H9 (cell line): Measurements from ENCODE around the gene CACNA2D3. TPM values are rescaled to one million over a fixed set of nuclear protein-coding genes. Genes with fewer than 3 reads are reported as not detected.

Source experiments
- DNase-seq: peaks from one replicate; pipeline ENCODE4 v3.0.0-alpha.2; 2017
- H2AFZ ChIP-seq: one replicate; pipeline ENCODE4 v1.6.1; 2013; ENCODE audit warnings: mild to moderate bottlenecking, low read length, control low read depth, moderate library complexity
- H2AK5ac ChIP-seq: 2 replicates; pipeline ENCODE4 v1.6.1; 2013; ENCODE audit warnings: low read length, control low read depth, mixed read lengths; ENCODE audit not compliant: insufficient read length
- H2BK120ac ChIP-seq: one replicate; pipeline ENCODE4 v1.6.1; 2013; ENCODE audit warnings: low read depth, mild to moderate bottlenecking, low read length, control low read depth, inconsistent platforms; ENCODE audit not compliant: poor library complexity, severe bottlenecking
- H2BK12ac ChIP-seq: 2 replicates; pipeline ENCODE4 v1.6.1; 2013; ENCODE audit warnings: low read length, control low read depth, mixed read lengths, low read depth; ENCODE audit not compliant: insufficient read length
- H2BK15ac ChIP-seq: 2 replicates; pipeline ENCODE4 v1.6.1; 2013; ENCODE audit warnings: low read depth, low read length, control low read depth
- H2BK20ac ChIP-seq: one replicate; pipeline ENCODE4 v1.6.1; 2013; ENCODE audit warnings: low read depth, mild to moderate bottlenecking, low read length, control low read depth, inconsistent platforms; ENCODE audit not compliant: poor library complexity, severe bottlenecking
- H2BK5ac ChIP-seq: 2 replicates; pipeline ENCODE4 v1.6.1; 2013; ENCODE audit warnings: low read length, control low read depth, mixed read lengths; ENCODE audit not compliant: insufficient read length
- H3K14ac ChIP-seq: 2 replicates; pipeline ENCODE4 v1.6.1; 2013; ENCODE audit warnings: low read length, control low read depth; ENCODE audit not compliant: insufficient read depth
- H3K18ac ChIP-seq: 2 replicates; pipeline ENCODE4 v1.6.1; 2013; ENCODE audit warnings: low read depth, mild to moderate bottlenecking, mixed read lengths, low read length, control low read depth; ENCODE audit not compliant: insufficient read length
- H3K23ac ChIP-seq: 2 replicates; pipeline ENCODE4 v1.6.1; 2013; ENCODE audit warnings: low read length, control low read depth, mixed read lengths, low read depth; ENCODE audit not compliant: insufficient read length
- H3K23me2 ChIP-seq: 2 replicates; pipeline ENCODE4 v1.6.1; 2013; ENCODE audit warnings: low read depth, mild to moderate bottlenecking, mixed read lengths, low read length, control low read depth; ENCODE audit not compliant: insufficient read length, poor library complexity, severe bottlenecking
- H3K27ac ChIP-seq: 2 replicates; pipeline ENCODE4 v1.5.1; 2013; ENCODE audit warnings: low read length, control low read depth, mixed read lengths, low read depth; ENCODE audit not compliant: insufficient read length
- H3K27me3 ChIP-seq: 2 replicates; pipeline ENCODE4 v1.6.1; 2013; ENCODE audit warnings: low read length, control low read depth, inconsistent platforms; ENCODE audit not compliant: insufficient read depth
- H3K4ac ChIP-seq: 2 replicates; pipeline ENCODE4 v1.6.1; 2013; ENCODE audit warnings: low read depth, mild to moderate bottlenecking, control low read depth, inconsistent platforms, low read length, moderate library complexity
- H3K4me1 ChIP-seq: 2 replicates; pipeline ENCODE4 v1.6.1; 2013; ENCODE audit warnings: low read length, control low read depth, inconsistent platforms; ENCODE audit not compliant: insufficient read depth
- H3K4me2 ChIP-seq: 2 replicates; pipeline ENCODE4 v1.6.1; 2013; ENCODE audit warnings: low read length, control low read depth, mixed read lengths; ENCODE audit not compliant: insufficient read length, insufficient read depth
- H3K56ac ChIP-seq: 2 replicates; pipeline ENCODE4 v1.6.1; 2013; ENCODE audit warnings: low read depth, mild to moderate bottlenecking, mixed read lengths, low read length, control low read depth; ENCODE audit not compliant: insufficient read length
- H3K79me1 ChIP-seq: 2 replicates; pipeline ENCODE4 v1.6.1; 2013; ENCODE audit warnings: low read depth, mild to moderate bottlenecking, moderate library complexity, low read length, control low read depth, inconsistent platforms; ENCODE audit not compliant: insufficient read depth, poor library complexity, severe bottlenecking
- H3K79me2 ChIP-seq: 2 replicates; pipeline ENCODE4 v1.6.1; 2013; ENCODE audit warnings: low read length, control low read depth, inconsistent platforms; ENCODE audit not compliant: insufficient read depth
- H3K9ac ChIP-seq: 2 replicates; pipeline ENCODE4 v1.6.1; 2013; ENCODE audit warnings: low read length, control low read depth, mixed read lengths; ENCODE audit not compliant: insufficient read length; ENCODE audit errors: extremely low read depth
- H3K9me3 ChIP-seq: one replicate; pipeline ENCODE4 v1.6.1; 2013; ENCODE audit warnings: low read depth, low read length, inconsistent platforms; ENCODE audit not compliant: control insufficient read depth
- H3T11ph ChIP-seq: one replicate; pipeline ENCODE4 v1.6.1; 2013; ENCODE audit warnings: mild to moderate bottlenecking, low read length, control low read depth, inconsistent platforms
- H4K20me1 ChIP-seq: one replicate; pipeline ENCODE4 v1.6.1; 2013; ENCODE audit not compliant: control insufficient read depth, insufficient read length, insufficient read depth
- H4K5ac ChIP-seq: 2 replicates; pipeline ENCODE4 v1.6.1; 2013; ENCODE audit warnings: low read depth, mild to moderate bottlenecking, mixed read lengths, low read length, control low read depth; ENCODE audit not compliant: insufficient read length
- H4K8ac ChIP-seq: replicated peaks from 2 replicates; pipeline ENCODE4 v1.6.1; 2013; ENCODE audit warnings: low read length, control low read depth, mixed read lengths, low read depth; ENCODE audit not compliant: insufficient read length
- H4K91ac ChIP-seq: 2 replicates; pipeline ENCODE4 v1.6.1; 2013; ENCODE audit warnings: low read depth, mild to moderate bottlenecking, moderate library complexity, mixed read lengths, low read length, control low read depth; ENCODE audit not compliant: insufficient read length
- H3K27ac Mint-ChIP-seq, 3 experiments: 2 replicates in 2 of 3; 3 replicates in 1 of 3; pipeline ENCODE4 v1.8.0; 2020 to 2021; ENCODE audit warnings: mixed read lengths in 3 of 3, mild to moderate bottlenecking in 1 of 3, moderate library complexity in 1 of 3
- H3K27me3 Mint-ChIP-seq: 2 replicates; pipeline ENCODE4 v1.8.0; 2021; ENCODE audit warnings: low read depth, mild to moderate bottlenecking, moderate library complexity, mixed read lengths
- H3K36me3 Mint-ChIP-seq, 3 experiments: 2 replicates in 2 of 3; 3 replicates in 1 of 3; pipeline ENCODE4 v1.8.0; 2020 to 2021; ENCODE audit warnings: low read depth in 3 of 3, mixed read lengths in 3 of 3; ENCODE audit not compliant: insufficient read depth in 1 of 3
- H3K4me1 Mint-ChIP-seq, 2 experiments: 2 replicates each; pipeline ENCODE4 v1.8.0; 2020; ENCODE audit warnings: mixed read lengths in 2 of 2
- H3K4me3 Mint-ChIP-seq, 2 experiments: 2 replicates in 1 of 2; 3 replicates in 1 of 2; pipeline ENCODE4 v1.8.0; 2020 to 2021; ENCODE audit warnings: mild to moderate bottlenecking in 2 of 2, mixed read lengths in 2 of 2, moderate library complexity in 1 of 2
- H3K9me3 Mint-ChIP-seq, 2 experiments: 2 replicates in 1 of 2; 3 replicates in 1 of 2; pipeline ENCODE4 v1.8.0; 2020; ENCODE audit warnings: mild to moderate bottlenecking in 2 of 2, mixed read lengths in 2 of 2, moderate library complexity in 1 of 2
- WGBS: extraction: QIAGEN DNeasy Blood & Tissue Kit; methylation state at CpG from one replicate; pipeline ENCODE4 v1.1.7; 2013; ENCODE audit warnings: missing lambda C conversion rate, low lambda C conversion rate, mixed read lengths; ENCODE audit not compliant: insufficient read length; ENCODE audit errors: extremely low coverage; 5-methylcytosine and 5-hydroxymethylcytosine counted together
- total RNA-seq: library from RNA; stranded (reverse); gene quantifications from 2 replicates; pipeline ENCODE4 v1.2.1, GENCODE V29; 2021
- TF ChIP-seq, protein P1 (sequence below): fragments of 200-600 bp; sonication (generic); conservative IDR thresholded peaks from 3 replicates; pipeline ENCODE4 v1.8.0; 2021; ENCODE audit warnings: antibody characterized with exemption, mild to moderate bottlenecking

CACNA2D3 gene
- total RNA-seq, 1 experiment from 2014 or later: 3.2 TPM

DNA sequence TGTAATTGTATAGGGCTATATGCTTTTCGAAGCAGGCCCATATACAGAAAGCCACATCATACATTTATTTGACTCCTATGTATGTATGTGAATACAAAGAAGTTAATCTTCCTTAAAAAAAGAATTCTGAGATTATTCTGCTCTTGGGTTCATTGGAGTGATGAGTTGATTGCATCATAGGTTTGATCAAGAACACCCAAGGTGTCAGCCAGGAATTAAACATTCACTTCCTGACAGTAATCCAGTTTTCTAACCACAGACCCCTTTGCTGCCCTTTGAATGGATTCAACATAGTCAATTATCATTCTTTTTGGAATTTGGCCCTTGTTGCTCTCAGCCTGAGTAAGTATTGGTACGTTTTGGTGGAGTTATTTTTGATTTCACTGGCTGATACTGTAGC lies 225.6 kb downstream of the CACNA2D3 start:
- Histone ChIP-seq H2BK20ac (no peak overlapping the region), H2AK5ac (no peak overlapping the region), H3K27ac (no peak overlapping the region), H3K9ac (no peak overlapping the region), H3K79me2 (no peaks in the 10 kb centered on the region), H3T11ph (no peak overlapping the region), H2BK120ac (no peak overlapping the region), H3K4me2 (no peak overlapping the region), H4K8ac (no peak overlapping the region), H3K4ac (no peak overlapping the region), H3K14ac (no peak overlapping the region), H3K4me1 (peaks cover 6% of the 10 kb centered on the region; the same call in 1 of the 2 replicates), H3K79me1 (no peaks in the 10 kb centered on the region), H2BK15ac (no peak overlapping the region), H3K23me2 (no peaks in the 10 kb centered on the region), H4K20me1 (no peaks in the 10 kb centered on the region), H2BK5ac (no peak overlapping the region), H3K27me3 (no peaks in the 10 kb centered on the region), H4K5ac (no peak overlapping the region), H3K9me3 (no peaks in the 10 kb centered on the region), H4K91ac (no peak overlapping the region), H2AFZ (no peak overlapping the region), H2BK12ac (no peak overlapping the region), H3K18ac (no peak overlapping the region), H3K56ac (no peak overlapping the region), H3K23ac (no peak overlapping the region)
- H3K27ac Mint-ChIP-seq: no peak overlapping the region
- H3K4me1 Mint-ChIP-seq: peaks cover 40 to 46% of the 10 kb centered on the region in 2 experiments
- DNase-seq: no peak
- H3K36me3 Mint-ChIP-seq: no peaks in the 10 kb centered on the region
- TF ChIP-seq, protein P1, sequence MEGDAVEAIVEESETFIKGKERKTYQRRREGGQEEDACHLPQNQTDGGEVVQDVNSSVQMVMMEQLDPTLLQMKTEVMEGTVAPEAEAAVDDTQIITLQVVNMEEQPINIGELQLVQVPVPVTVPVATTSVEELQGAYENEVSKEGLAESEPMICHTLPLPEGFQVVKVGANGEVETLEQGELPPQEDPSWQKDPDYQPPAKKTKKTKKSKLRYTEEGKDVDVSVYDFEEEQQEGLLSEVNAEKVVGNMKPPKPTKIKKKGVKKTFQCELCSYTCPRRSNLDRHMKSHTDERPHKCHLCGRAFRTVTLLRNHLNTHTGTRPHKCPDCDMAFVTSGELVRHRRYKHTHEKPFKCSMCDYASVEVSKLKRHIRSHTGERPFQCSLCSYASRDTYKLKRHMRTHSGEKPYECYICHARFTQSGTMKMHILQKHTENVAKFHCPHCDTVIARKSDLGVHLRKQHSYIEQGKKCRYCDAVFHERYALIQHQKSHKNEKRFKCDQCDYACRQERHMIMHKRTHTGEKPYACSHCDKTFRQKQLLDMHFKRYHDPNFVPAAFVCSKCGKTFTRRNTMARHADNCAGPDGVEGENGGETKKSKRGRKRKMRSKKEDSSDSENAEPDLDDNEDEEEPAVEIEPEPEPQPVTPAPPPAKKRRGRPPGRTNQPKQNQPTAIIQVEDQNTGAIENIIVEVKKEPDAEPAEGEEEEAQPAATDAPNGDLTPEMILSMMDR: no peak
- H3K27me3 Mint-ChIP-seq: 0 out of 2 replicates have a peak, but pooled peaks cover 1% of the 10 kb centered on the region
- no peak overlapping the region for H3K4me3 Mint-ChIP-seq
- no peaks in the 10 kb centered on the region; a peak in 2 of 5 replicates for H3K9me3 Mint-ChIP-seq
- WGBS: no CpG with 5 or more reads among the region's 2 CpGs
